Measurements from ENCODE around the gene SYNPO2L.
"Not testable (repeated sequence)": the region's sequence is repeated elsewhere in the genome, so short reads cannot be mapped to it uniquely, and the experiment has no call there.

SYNPO2L gene

DNA sequence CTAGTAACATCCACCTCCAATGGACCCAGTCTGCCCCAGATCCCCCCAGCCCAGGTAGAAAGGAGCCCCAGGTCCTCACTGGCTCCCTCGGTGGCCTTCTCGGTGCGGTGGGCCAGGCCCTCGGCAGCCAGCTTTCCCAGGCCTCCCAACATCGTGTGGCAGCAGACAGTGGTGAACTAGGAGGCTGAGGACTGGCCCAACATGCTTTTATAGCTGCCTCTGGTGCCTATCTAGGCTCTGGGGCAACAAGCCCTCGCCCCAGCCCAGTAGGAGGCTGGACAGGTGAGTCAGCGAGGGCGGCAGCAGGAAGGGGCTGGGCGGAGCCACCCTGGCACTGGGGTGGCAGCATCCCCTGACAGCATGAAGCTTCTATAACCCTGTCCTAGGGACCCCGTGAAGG lies 7.8 kb upstream of the SYNPO2L start:
- H3K4me3 Mint-ChIP-seq; H3K27me3 Mint-ChIP-seq (ENCODE audit: low read depth, poor library complexity); H3K9me3 Mint-ChIP-seq; H3K27ac Mint-ChIP-seq; DNase-seq; H3K4me1 Mint-ChIP-seq; H3K36me3 Mint-ChIP-seq (ENCODE audit: low read depth): not testable (repeated sequence)

DNA sequence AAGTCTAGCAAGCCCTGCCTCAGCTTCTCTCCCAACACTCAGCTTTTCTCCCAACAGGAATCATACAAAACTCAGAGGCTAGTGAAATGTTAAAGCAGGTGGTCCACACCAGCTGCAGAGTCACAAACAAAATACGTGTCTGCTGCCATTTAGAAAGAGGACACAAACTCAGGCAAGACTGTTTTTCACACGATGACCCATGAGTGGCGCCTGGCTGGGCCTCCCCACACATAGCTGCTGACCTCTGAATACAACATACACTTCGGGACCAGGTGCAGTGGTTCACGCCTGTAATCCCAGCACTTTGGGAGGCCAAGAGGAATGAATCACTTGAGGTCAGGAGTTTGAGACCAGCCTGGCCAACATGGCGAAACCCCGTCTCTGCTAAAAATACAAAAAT lies 6.9 kb upstream of the SYNPO2L start:
- peak overlapping the region; percentile 93 for H3K27ac Mint-ChIP-seq
- not testable (repeated sequence) for DNase-seq; H3K27me3 Mint-ChIP-seq (ENCODE audit: low read depth, poor library complexity)

DNA sequence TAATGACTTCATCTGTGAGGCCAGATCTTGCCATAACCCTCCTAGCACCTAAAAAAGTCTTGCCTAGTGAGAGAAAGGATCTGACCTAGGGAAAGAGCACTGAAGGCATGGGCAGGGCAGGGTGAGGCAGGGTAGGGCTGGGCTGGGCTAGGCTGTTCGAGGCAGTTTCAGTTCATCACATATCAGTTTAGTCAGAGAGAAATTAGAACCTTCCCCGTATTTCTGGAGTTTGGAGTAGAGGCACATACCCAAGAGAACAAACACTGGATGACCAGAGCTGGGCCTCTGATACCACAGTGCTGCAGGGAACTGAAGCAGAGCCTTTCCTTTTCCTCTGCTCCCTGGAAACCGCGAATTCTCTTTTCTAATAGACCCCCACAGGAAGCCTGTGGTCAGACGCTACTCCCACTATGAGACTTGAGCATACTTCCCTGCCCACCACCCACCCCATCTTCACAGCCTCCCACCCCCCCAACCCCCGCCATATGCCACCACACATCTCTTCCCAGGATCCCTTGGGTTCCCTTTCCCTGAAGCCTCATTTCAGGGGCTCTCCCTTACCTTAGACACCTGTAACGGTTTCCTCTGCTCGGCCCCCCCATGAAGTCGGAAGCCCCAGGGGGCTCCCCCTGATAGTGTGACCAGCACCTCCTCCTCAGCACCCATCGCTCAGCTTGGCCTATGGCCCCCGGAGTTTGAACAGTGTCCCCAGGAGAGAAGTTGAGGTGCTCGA lies 406 bp downstream of the SYNPO2L start:
- Mint-ChIP-seq H3K4me1 (peaks cover 3% of the 10 kb centered on the region), H3K36me3 (ENCODE audit: low read depth) (no peaks in the 10 kb centered on the region), H3K27ac (no peak overlapping the region), H3K9me3 (no peaks in the 10 kb centered on the region), H3K4me3 (no peak overlapping the region), H3K27me3 (ENCODE audit: low read depth, poor library complexity) (peaks cover 3% of the 10 kb centered on the region)
- DNase-seq = no peak
- TF ChIP-seq, protein P1, sequence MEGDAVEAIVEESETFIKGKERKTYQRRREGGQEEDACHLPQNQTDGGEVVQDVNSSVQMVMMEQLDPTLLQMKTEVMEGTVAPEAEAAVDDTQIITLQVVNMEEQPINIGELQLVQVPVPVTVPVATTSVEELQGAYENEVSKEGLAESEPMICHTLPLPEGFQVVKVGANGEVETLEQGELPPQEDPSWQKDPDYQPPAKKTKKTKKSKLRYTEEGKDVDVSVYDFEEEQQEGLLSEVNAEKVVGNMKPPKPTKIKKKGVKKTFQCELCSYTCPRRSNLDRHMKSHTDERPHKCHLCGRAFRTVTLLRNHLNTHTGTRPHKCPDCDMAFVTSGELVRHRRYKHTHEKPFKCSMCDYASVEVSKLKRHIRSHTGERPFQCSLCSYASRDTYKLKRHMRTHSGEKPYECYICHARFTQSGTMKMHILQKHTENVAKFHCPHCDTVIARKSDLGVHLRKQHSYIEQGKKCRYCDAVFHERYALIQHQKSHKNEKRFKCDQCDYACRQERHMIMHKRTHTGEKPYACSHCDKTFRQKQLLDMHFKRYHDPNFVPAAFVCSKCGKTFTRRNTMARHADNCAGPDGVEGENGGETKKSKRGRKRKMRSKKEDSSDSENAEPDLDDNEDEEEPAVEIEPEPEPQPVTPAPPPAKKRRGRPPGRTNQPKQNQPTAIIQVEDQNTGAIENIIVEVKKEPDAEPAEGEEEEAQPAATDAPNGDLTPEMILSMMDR (IDR thresholded peaks at IDR 0.05) = no peak

More for the DNA sequence above, 6.9 kb upstream of the SYNPO2L start:
- H3K4me1 Mint-ChIP-seq; H3K36me3 Mint-ChIP-seq (ENCODE audit: low read depth); H3K4me3 Mint-ChIP-seq; H3K9me3 Mint-ChIP-seq: not testable (repeated sequence)

DNA sequence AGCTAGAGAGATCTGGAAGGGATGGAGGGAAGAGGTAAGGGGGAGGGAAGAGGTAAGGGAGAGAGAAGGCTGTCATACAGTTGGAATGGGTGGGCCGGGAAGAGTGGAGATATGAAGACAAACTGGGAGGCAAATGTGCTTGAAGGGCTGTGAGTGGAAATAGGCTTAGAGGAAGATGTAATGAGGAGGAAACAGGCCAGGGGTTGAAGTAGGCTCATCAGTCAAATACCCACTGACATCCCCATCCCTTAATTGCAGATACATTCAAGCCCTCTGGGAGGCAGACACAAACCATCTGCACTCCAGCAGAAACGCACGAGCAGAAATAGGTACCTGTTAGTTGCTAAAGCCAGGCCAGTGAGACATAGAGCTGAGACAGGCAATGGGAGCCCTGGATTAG lies 2.1 kb downstream of the SYNPO2L start:
- no peak for DNase-seq
- peaks cover 13% of the 10 kb centered on the region for H3K4me1 Mint-ChIP-seq
- peaks cover 6% of the 10 kb centered on the region for H3K27me3 Mint-ChIP-seq (ENCODE audit: low read depth, poor library complexity)
- H3K4me3 Mint-ChIP-seq = no peak overlapping the region
- H3K36me3 Mint-ChIP-seq (ENCODE audit: low read depth) = no peaks in the 10 kb centered on the region
- no peaks in the 10 kb centered on the region for H3K9me3 Mint-ChIP-seq
- H3K27ac Mint-ChIP-seq = peak overlapping the region; percentile 50
- TF ChIP-seq, protein P1 (IDR thresholded peaks at IDR 0.05) = no peak

DNA sequence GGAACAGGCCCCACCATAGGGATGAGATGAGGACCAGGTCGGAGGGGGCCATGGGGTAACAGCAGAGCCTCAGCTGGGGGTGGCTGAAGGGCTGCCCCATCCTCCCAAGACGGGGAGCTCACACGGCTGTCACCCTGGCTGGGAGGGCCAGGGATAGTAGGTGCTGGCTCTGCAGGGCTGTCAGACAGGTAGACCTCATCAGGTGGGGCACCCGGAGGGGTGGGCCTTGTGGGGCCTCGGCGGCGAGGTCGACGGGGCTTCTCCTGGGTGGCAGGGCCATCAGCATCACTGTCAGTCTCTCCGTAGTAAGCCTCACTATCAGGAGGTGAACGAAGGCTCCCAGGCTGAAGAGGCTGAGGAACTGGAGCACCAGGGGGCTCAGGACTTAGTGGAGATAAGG lies 2.6 kb downstream of the SYNPO2L start:
- TF ChIP-seq, protein P1 (IDR thresholded peaks at IDR 0.05) = no peak
- Mint-ChIP-seq H3K27ac (no peak overlapping the region), H3K4me1 (peaks cover 16% of the 10 kb centered on the region), H3K36me3 (ENCODE audit: low read depth) (no peaks in the 10 kb centered on the region), H3K4me3 (no peak overlapping the region), H3K9me3 (no peaks in the 10 kb centered on the region), H3K27me3 (ENCODE audit: low read depth, poor library complexity) (peaks cover 6% of the 10 kb centered on the region)
- DNase-seq = no peak

DNA sequence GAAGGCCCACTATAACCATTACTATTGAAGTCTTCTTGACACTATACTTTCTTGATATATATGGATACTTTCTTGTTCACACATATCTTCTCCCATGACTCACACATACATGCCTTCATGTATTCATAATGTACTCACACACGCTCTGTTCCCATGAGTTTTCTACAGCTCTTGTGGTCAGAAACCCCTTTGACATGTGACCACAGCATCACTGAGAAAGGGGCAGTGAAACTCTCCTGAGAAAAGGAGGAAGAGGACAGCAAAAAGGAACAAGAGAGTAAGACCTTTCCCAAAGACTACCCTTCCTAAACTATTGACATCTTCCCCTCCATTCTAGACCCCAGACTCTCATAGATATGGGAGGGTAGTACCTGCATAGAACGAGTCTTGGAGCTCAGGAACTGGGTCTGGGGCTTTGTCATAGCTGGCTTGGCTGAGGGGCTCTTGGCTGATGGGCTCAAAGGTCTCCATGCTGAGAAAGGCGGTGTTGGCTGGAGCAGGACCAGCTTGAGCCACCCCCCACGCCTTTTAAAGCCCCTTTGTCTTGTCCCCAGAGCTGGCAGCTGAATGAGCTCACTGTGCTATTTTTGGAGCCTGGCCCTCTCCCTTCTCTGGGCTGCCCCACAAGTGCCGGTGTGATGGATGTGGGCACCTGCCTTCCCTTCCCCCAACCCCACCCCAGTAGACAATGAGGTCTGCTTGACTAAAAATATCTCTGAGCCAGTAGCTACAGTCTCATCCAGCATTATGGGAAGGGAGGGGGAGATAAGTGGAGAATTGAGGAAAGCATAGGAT lies 5.1 kb downstream of the SYNPO2L start:
- H3K36me3 Mint-ChIP-seq (ENCODE audit: low read depth) = no peaks in the 10 kb centered on the region
- no peak overlapping the region for H3K4me3 Mint-ChIP-seq
- peaks cover 9% of the 10 kb centered on the region for H3K27me3 Mint-ChIP-seq (ENCODE audit: low read depth, poor library complexity)
- no peaks in the 10 kb centered on the region for H3K9me3 Mint-ChIP-seq
- TF ChIP-seq, protein P1 (IDR thresholded peaks at IDR 0.05) = no peak
- no peak overlapping the region for H3K27ac Mint-ChIP-seq
- peaks cover 32% of the 10 kb centered on the region for H3K4me1 Mint-ChIP-seq
- DNase-seq = no peak

All from nephron progenitor cell (in vitro differentiated cells).